HG03520 (cell line): ENCODE data around the gene RBMXL3.
"Not testable (repeated sequence)": the region's sequence is repeated elsewhere in the genome, so short reads cannot be mapped to it uniquely, and the experiment has no call there.

Source experiments
- ATAC-seq: cut with Tn5 transposase; IDR thresholded peaks from one replicate; pipeline ENCODE4 v1.9.1; 2021; ENCODE audit warnings: mild to moderate bottlenecking, moderate library complexity; ENCODE audit not compliant: unreplicated experiment

RBMXL3 gene

DNA sequence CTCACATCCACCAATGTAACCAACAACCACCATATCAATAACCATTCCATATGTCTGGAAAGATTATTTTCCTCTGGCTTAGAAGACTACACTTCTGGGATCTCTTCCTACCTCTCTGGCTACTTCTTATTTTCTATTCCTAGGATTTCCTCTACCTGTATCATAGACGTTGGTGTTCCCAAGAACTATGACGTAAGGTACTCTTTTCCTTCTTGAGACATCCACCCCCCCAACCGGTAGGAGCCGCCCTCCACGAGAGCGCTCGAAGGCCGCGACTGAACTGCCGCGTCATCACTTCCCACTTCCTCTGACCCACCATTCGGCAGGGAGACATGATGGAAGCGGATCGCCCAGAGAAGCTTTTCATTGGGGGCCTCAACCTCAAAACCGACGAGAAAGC, at the start of gene RBMXL3:
Gene RBMXL3 (plus strand): TSS at position 301 of the 400 bp plus-strand sequence. CDS start 32 bp downstream, at position 333.
- ATAC-seq, result no peak

DNA sequence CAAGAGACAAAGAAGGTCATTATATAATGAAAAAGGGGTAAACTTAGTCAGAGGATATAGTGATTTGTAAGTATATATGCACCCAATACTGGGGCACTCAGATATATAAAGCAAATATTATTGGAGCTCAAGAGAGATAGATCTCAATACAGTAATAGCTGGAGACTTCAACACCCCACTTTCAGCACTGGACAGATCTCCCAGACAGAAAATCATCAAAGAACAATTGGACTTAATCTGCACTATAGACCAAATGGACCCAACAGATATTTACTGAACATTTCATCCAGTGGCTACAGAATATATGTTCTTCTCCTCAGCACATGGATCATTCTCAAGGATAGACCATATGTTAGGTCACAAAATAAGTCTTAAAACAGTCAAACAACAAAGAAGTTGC, 47.2 kb upstream of the RBMXL3 start:
- no peak for ATAC-seq

DNA sequence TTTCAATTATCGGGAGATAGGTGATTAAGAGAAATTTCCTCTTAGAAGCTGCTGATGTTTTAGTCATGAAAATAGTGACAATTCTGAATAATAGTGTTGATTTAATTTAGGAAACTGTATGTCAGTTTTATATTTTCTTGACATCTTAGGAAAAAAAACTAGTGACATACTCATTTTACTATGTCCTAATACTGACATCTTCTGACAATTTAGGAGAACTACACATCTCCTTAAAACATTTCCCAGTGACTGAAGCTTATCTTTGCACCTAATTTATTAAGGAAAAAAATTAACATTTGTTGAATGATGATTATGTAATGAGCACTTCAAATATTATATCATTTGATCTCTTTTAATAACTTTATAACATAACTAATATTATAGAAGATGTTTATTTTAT, 42.0 kb upstream of the RBMXL3 start:
- no peak for ATAC-seq

DNA sequence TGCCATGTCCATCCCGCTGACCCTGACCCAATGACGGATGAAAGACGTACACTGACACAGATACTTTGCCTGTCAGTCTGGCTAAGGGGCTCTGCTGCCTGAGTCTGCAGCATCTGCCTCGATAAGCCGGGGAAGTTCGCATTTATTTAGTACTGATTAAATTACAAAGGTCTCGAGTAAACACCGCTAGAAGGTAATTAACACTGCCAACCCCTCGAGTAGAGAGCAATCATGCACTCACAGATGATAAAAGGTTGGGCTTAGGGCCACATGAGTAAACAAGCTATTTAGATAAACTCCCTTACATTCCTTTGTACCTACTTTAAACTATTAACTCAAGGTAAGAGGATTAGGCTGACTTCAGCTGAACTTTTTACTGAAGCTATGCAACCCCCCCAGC, 16.0 kb upstream of the RBMXL3 start:
- ATAC-seq, result no peak

DNA sequence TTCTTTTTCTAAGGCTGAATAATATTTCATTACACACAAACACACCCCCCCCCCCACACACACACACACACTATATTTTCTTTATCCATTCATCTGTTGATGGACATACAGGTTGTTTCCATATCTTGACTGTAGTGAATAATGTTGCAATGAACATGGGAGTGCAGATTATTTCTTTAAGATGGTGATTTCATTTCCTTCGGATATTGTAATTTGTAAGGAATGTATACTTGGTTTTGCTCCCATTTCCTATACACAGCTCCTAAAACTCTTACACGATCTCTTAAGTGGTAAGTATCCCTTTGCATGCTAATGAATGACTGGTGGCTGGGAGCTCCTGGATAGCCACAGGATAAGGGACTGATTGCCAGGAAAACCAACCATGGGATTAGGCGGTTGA, 14.7 kb upstream of the RBMXL3 start:
- no peak for ATAC-seq

DNA sequence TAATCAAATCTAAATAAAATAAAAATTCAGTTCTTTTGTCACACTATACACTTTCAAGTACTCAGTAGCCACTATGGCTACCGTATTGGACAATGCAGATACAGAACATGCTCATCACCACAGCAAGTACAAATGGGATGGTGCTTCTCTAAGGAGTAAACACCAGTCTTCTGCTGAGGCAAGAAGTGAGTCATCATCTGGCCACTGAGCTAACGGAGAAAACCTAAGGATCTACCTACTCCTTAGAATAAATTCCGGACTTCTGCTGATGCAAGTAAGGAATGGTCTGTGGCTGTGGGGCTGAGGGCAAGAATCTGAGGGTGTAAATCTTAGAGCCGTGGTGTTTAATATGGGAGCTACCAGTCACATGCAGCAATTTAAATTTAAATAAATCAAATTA, 11.3 kb upstream of the RBMXL3 start:
- ATAC-seq, result no peak

DNA sequence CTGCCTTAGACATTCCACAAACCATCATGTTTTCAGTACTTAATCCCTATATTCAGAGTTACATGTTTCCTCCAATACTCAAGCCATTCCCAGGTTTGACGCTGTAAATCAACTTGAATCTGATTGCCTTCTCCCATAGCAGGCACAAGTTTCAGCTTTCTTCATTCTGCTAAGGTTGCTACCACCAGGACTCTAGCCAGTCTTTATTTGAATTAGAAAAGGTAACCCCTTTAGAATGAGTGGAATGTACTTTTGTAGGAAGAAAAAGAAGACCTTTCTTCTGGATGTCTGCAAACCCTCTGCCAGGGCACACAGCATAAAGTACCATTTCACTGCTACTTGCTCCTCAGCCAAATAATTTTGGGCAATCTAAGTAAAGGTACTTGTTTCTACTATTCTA, 10.7 kb upstream of the RBMXL3 start:
- no peak for ATAC-seq

DNA sequence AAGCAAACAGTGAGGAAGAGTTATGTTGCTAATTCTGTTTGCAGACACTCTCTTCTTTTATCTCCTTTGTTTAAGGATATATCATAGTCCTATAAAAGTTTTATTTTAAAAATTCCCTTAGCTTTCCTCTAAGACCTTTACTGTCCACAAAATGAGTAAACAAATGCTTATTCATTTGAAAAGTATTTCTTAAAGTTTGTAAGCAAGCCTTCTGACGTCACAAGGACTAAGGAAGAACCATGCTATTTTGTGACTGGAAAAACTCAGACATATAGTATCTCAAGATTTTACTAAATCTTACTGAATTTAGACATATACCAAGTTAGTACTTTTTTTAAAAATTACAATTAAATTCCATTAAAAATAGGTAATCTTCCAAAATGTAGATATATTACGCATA, 5.2 kb upstream of the RBMXL3 start:
- ATAC-seq, result no peak

DNA sequence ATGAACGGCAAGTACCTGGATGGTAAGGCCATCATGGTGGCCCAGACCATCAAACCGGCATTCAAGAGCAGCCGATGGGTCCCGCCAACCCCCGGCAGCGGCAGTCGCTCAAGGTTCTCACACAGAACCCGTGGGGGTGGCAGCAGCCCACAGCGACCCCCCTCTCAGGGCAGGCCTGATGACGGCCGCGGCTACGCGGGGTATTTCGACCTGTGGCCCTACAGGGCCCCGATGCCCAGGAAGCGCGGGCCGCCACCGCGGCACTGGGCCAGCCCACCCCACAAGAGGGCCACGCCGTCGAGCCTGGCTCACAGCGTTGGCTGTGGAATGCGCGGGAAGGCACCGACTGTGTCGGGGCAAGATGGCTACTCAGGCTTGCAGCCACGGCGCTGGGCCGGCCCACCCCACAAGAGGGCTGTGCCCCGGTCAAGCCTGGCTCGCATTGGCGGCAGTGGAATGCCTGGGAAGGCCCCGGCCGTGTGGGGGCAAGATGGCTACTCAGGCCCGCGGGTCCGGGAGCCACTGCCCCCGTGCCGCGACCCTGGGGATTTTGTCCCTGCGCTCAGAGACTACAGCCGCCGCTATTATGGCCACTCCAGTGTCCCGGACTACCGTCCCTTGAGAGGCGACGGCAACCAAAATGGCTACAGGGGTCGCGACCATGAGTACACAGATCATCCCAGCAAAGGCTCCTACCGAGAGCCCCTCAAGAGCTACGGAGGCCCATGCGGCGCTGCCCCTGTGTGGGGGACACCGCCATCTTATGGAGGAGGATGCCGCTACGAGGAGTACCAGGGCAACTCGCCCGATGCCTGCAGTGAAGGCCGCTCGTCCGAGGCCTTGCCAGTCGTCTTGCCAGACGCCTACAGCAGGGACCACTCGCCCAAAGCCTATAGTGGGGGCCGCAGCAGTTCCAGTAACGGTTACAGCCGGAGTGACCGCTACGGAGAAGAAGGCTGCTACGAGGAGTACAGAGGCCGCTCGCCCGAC, 731 bp downstream of the RBMXL3 start:
- ATAC-seq, result no peak

DNA sequence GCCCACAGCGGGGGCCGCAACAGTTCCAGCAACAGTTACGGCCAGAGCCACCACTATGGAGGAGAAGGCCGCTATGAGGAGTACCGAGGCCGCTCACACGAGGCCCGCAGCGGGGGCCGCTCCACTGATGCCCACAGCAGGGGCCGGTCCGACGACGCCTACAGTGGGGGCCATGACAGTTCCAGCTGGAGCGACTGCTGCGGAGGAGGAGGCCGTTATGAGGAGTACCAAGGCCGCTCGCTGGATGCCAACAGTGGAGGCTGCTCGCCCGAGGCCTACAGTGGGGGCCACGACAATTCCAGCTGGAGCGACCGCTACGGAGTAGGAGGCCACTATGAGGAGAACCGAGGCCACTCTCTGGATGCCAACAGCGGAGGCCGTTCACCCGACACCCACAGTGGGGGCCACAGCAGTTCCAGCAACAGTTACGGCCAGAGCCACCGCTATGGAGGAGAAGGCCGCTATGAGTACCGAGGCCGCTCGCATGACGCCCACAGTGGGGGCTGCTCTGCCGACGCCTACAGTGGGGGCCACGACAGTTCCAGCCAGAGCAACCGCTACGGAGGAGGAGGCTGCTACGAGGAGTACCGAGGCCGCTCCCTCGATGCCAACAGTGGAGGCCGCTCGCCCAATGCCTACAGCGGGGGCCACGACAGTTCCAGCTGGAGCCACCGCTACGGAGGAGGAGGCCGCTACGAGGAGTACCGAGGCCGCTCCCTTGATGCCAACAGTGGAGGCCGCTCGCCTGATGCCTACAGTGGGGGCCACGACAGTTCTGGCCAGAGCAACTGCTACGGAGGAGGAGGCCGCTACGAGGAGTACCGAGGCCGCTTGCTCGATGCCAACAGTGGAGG, 1.7 kb downstream of the RBMXL3 start:
- ATAC-seq, result no peak

DNA sequence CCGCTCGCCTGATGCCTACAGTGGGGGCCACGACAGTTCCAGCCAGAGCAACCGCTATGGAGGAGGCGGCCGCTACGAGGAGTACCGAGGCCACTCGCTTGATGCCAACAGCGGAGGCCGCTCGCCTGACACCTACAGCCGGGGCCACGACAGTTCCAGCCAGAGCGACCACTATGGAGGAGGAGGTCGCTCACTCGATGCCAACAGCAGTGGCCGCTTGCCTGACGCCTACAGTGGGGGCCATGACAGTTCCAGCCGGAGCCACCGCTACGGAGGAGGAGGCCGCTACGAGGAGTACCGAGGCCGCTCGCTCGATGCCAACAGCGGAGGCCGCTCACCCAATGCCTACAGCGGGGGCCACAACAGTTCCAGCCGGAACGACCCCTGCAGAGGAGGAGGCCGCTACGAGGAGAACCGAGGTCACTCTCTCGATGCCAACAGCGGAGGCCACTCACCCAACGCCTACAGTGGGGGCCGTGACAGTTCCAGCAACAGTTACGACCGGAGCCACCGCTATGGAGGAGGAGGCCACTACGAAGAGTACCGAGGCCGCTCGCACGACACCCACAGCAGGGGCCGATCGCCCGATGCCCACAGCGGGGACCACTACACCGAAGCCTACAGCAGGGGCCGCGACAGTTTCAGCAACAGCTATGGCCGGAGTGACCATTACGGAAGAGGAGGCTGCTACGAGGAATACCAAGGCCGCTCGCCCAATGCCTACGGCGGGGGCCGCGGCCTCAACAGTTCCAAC, 2.5 kb downstream of the RBMXL3 start:
- no peak for ATAC-seq

DNA sequence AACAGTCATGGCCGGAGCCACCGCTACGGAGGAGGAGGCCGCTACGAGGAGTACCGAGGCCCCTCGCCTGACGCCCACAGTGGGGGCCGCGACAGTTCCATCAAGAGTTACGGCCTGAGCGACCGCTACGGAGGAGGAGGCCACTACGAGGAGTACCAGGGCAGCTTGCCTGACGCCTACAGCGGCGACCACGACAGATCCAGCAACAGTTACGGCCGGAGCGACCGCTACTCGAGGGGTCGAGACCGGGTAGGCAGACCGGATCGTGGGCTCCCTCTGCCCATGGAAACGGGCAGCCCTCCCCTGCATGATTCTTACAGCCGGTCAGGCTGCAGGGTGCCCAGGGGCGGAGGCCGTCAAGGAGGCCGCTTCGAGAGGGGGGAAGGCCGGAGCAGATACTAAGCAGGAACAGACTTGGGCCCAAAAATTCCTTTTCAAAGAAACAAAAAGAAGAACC, 3.1 kb downstream of the RBMXL3 start:
- no peak for ATAC-seq

DNA sequence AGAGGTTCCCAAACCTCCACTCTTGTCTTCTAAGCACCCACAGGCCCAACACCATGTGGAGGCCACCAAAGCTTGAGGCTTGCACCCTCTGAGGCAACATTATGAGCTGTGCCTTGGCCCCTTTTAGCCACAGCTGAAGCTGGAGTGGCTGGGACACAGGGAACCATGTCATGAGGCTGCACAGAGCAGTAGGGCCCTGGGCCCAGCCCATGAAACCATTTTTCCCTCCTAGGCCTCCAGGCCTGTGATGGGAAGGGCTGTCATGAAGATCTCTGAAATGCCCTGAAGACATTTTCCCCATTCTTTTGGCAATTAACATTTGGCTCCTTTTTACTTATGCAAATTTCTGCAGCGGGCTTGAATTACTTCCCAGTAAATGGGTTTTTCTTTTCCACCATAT, 14.8 kb downstream of the RBMXL3 start:
- ATAC-seq, result no peak

DNA sequence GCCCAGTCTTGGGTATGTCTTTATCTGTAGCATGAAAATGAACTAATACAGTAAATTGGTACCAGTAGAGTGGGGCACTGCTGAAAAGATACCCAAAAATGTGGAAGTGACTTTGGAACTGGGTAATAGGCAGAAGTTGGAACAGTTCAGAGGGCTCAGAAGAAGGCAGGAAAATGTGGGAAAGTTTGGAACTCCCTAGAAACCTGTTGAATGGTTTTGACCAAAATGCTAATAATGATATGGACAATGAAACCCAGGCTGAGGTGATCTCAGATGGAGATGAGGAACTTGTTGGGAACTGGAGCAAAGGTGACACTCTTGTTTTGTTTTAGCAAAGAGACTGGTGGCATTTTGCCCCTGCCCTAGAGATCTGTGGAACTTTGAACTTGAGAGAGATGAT, 20.3 kb downstream of the RBMXL3 start:
- not testable (repeated sequence) for ATAC-seq

DNA sequence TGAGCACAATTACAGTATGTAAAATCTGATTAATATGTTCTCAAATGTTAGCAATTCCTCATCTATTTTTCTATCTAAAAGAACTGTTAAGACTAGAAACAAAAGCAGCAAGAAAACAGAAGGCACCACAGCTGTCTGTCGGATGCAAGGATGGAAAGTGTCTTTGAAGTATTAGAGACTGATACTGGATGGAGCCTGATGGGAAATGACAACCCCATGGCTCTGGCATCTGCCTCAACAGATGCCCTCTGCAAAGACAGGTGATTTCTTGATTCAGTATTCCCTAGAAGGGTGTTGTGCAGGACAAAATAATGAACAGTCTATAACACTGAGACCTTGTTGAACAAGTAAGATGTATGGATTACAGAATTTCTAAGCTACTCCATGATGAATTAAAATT, 24.9 kb downstream of the RBMXL3 start:
- ATAC-seq, result no peak

DNA sequence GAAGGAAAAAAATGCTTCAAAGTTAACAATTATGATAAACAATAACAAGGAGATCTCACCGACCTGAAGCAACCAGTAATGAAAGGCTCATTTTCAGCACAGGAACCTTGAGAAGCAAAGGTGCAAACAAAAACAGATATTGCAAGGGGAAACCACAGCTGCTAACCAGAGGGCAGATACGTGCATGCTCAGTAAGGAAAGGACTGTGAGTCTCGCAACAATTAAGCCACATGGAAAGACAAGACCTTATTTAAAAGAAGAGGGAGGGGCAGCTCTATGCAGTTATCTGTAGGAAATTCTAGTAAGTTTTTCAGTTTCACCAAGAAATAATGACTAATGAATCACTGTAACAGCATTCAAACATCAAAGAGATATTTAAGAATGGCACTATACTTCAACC, 25.4 kb downstream of the RBMXL3 start:
- no peak for ATAC-seq

DNA sequence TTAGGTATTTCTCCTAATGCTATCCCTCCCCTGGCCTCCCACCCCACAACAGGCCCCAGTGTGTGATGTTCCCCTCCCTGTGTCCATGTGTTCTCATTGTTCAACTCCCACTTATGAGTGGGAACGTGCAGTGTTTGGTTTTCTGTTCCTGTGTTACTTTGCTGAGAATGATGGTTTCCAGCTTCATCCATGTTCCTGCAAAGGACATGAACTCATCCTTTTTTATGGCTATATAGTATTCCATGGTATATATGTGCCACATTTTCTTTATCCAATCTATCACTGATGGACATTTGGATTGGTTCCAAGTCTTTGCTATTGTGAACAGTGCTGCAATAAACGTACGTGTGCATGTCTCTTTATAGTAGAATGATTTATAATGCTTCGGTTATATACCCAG, 28.1 kb downstream of the RBMXL3 start:
- ATAC-seq, result not testable (repeated sequence)

DNA sequence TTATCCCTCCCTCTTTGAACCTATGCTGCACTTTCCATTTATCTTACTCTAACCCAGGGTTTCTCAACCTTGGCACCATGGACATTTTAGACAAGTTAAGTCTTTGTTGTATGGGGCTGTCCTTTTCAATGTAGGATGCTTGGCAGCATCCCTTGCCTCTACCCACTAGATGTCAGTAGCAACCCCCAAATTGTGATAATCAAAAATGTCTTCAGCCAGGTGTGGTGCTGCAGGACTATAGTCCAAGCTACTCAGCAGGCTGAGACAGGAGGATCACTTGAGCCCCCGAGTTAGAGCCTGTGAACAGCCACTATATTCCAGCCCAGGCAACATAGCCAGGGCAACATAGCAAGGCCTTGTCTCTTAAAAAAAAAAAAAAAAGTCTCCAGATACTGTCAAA, 37.7 kb downstream of the RBMXL3 start:
- no peak for ATAC-seq

DNA sequence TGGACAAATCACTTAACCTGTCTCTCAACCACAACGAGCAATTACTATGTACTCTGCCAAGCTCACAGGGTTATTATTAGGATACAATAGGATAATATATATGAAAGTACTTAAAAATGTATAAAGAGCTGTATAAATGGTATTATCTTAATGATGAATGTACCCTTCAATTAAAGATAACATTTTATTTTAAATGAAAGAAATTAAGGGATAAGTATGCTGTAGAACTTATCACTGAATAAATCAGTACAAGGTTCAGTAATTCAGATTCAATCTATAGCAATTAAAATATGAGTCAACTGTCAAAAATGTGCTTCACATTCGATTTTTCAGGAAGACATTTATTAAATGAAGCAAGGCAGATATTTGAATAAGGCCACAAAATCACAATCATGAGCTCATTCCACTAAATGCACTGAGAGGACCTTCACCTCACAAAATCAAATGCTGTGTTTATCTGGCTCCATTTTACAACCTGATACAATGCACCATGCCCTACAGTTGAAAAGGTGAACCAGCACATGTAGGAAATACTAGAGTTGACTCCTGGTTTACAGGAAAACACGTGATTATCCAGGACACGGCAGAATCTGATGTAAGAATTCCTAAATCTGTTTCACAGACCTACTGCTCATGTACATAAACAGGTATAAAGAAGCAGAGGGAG, 40.3 kb downstream of the RBMXL3 start:
- ATAC-seq, result no peak

DNA sequence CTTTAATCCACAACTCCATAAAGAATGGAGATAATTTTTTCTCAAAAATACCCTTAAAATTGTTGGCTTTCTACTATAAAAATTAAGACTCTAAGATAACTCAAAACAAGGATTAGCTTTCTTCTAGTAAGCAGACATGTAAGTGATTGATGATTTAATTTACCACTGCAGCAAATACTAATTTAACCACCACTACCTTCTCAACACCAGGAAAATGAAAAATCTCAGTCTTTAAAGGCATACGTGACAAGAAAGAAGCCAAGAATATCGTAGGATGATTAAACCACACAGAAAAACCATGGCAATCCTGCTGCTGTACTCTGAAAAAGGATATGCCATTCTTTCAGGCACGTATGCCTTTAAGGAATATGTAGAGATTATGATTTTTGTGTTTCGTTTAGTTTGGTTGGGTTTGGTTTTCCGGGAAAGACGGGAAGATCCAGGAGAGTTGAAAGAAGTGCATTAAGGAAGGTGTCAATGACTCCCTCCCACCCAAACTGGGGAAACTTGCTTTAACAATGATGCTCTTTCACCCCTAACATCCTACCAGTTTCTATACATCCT, 43.8 kb downstream of the RBMXL3 start:
- no peak for ATAC-seq
